ENCODE results near the gene DHX34.

GRCh38 chr19:47306303-47306702, 42.8 kb upstream of the DHX34 start:
- TF ChIP-seq YY1 (IDR thresholded peaks at IDR 0.05) (no peak), TAF1 (conservative IDR thresholded peaks at IDR 0.05) (no peak), CTCF (IDR thresholded peaks at IDR 0.05; ENCODE audit: low read depth, low read length, missing input control) (no peak), GABPA (IDR thresholded peaks at IDR 0.05 in 1 of 2, conservative IDR thresholded peaks at IDR 0.05 in 1 of 2) (no peak)
